OCI-LY1 (cell line): ENCODE measurements around the gene MPST.

ENCODE experiments used
- H2AFZ ChIP-seq: fragments of 200-600 bp; sonication (generic), shearing (Covaris generic); 2 replicates; pipeline ENCODE4 v1.6.0; 2014; ENCODE audit warnings: antibody characterized with exemption, mild to moderate bottlenecking, low read length
- H3F3A ChIP-seq: fragments of 200-600 bp; sonication (generic), shearing (Covaris generic); 2 replicates; pipeline ENCODE4 v1.6.0; 2014; ENCODE audit warnings: mild to moderate bottlenecking, antibody characterized with exemption, low read length, moderate library complexity; ENCODE audit not compliant: insufficient read depth
- H3K27ac ChIP-seq: fragments of 200-600 bp; sonication (generic); 2 replicates; pipeline ENCODE4 v1.5.1; 2014; ENCODE audit warnings: low read length, mixed run types, mild to moderate bottlenecking, low read depth; ENCODE audit not compliant: poor library complexity, severe bottlenecking
- H3K27me3 ChIP-seq: fragments of 200-600 bp; sonication (generic); 2 replicates; pipeline ENCODE4 v1.6.0; 2014; ENCODE audit warnings: antibody characterized with exemption, mild to moderate bottlenecking, low read length, moderate library complexity; ENCODE audit not compliant: insufficient read depth
- H3K36me3 ChIP-seq: fragments of 200-600 bp; sonication (generic); 2 replicates; pipeline ENCODE4 v1.6.1; 2014; ENCODE audit warnings: mild to moderate bottlenecking, antibody characterized with exemption, low read length, moderate library complexity, mixed read lengths; ENCODE audit not compliant: insufficient read depth
- H3K4me1 ChIP-seq: fragments of 200-600 bp; sonication (generic); 2 replicates; pipeline ENCODE4 v1.5.1; 2014; ENCODE audit warnings: mild to moderate bottlenecking, low read length, moderate library complexity; ENCODE audit not compliant: insufficient read depth, severe bottlenecking
- H3K4me2 ChIP-seq: fragments of 200-600 bp; sonication (generic), shearing (Covaris generic); 2 replicates; pipeline ENCODE4 v1.6.1; 2014; ENCODE audit warnings: low read length
- H3K4me3 ChIP-seq: fragments of 200-600 bp; sonication (generic); 2 replicates; pipeline ENCODE4 v1.5.1; 2014; ENCODE audit warnings: low read length, low read depth, mild to moderate bottlenecking, mixed read lengths; ENCODE audit not compliant: poor library complexity, severe bottlenecking
- H3K79me2 ChIP-seq: fragments of 200-600 bp; shearing (Covaris generic); 2 replicates; pipeline ENCODE4 v1.6.1; 2016; ENCODE audit warnings: mixed run types, low read length, mixed read lengths; ENCODE audit not compliant: insufficient read depth
- H3K9ac ChIP-seq: fragments of 200-600 bp; sonication (generic), shearing (Covaris generic); 2 replicates; pipeline ENCODE4 v1.6.1; 2014; ENCODE audit warnings: mild to moderate bottlenecking, low read length, mixed read lengths
- H3K9me2 ChIP-seq: fragments of 200-600 bp; sonication (generic), shearing (Covaris generic); 2 replicates; pipeline ENCODE4 v1.6.1; 2014; ENCODE audit warnings: low read depth, mild to moderate bottlenecking, low read length, mixed read lengths
- H3K9me3 ChIP-seq: fragments of 200-600 bp; shearing (Covaris generic); 2 replicates; pipeline ENCODE4 v1.6.1; 2014; ENCODE audit warnings: low read length, mixed read lengths
- H4K20me1 ChIP-seq: fragments of 200-600 bp; sonication (generic), shearing (Covaris generic); 2 replicates; pipeline ENCODE4 v1.6.0; 2016; ENCODE audit warnings: mild to moderate bottlenecking, low read length; ENCODE audit not compliant: insufficient read depth
- EZH2 ChIP-seq: fragments of 200-600 bp; sonication (generic), shearing (Covaris generic); IDR thresholded peaks from 2 replicates; pipeline ENCODE4 v1.8.0; 2017; ENCODE audit warnings: borderline replicate concordance, mixed run types, mild to moderate bottlenecking, antibody characterized with exemption, low read length, moderate library complexity, mixed read lengths
- TF ChIP-seq, protein P1 (sequence below): fragments of 200-600 bp; sonication (generic), shearing (Covaris generic); IDR thresholded peaks from 2 replicates; pipeline ENCODE4 v1.5.1; 2017; ENCODE audit warnings: mild to moderate bottlenecking, antibody characterized with exemption, low read length, moderate library complexity, mixed read lengths

Gene MPST

DNA sequence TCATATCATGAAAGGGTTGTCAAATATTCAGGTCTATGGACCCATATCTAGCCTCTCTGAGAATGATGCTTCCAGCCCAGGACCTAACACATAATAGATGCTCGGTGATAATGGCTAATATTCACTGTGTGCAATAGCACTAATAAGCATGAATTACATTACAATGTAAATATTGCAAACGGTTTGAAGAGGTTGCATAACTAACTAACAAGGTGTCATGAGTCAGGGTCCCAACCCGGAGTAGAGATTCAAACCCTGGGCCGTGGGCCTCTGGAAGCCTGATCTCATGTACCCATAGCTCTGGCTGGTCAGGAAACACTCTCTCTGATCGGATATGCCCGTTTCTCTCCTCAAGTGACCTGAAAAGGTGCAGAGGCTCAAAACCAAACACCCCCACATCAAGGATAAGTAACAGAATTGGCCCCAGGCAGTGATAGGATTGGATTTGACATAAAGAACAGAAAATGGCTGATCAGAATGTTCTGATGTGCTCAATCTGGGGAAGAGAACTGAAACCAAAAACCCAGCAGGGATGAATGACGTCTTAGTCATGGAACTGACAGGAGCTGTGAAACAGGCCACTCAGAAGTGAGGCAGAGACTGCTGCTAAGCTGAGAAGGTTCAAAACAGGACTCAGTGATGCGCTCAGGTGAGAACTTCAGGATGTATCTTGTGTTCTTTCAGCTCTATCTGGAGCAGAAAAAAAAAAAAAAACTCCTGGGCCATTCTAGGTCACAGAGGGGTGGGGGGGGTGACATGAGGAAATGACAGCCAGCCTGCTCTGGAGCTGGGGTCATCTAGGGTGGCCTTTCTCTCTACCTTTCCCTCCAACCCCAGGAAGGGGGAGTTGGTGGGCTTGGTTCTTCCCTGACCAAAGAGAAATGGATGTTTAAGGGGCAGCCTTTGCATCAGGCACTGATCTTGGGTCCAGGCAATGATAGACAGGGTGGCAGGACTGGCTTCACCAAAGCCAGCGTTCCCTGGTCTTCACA is 25.4 kb downstream of the MPST start:
- H3K9ac ChIP-seq = no peak overlapping the region
- H3K9me2 ChIP-seq = no peaks in the 10 kb centered on the region
- peaks cover 4% of the 10 kb centered on the region; the same call in 1 of the 2 replicates for H3K27me3 ChIP-seq
- no peak overlapping the region for H3K27ac ChIP-seq
- H3K4me1 ChIP-seq = no peaks in the 10 kb centered on the region
- no peaks in the 10 kb centered on the region for H3K79me2 ChIP-seq
- no peaks in the 10 kb centered on the region for H4K20me1 ChIP-seq
- H3F3A ChIP-seq = no peaks in the 10 kb centered on the region
- H3K4me3 ChIP-seq = no peak overlapping the region
- no peaks in the 10 kb centered on the region for H3K36me3 ChIP-seq
- H3K9me3 ChIP-seq = no peaks in the 10 kb centered on the region
- H3K4me2 ChIP-seq = no peak overlapping the region
- TF ChIP-seq, protein P1, sequence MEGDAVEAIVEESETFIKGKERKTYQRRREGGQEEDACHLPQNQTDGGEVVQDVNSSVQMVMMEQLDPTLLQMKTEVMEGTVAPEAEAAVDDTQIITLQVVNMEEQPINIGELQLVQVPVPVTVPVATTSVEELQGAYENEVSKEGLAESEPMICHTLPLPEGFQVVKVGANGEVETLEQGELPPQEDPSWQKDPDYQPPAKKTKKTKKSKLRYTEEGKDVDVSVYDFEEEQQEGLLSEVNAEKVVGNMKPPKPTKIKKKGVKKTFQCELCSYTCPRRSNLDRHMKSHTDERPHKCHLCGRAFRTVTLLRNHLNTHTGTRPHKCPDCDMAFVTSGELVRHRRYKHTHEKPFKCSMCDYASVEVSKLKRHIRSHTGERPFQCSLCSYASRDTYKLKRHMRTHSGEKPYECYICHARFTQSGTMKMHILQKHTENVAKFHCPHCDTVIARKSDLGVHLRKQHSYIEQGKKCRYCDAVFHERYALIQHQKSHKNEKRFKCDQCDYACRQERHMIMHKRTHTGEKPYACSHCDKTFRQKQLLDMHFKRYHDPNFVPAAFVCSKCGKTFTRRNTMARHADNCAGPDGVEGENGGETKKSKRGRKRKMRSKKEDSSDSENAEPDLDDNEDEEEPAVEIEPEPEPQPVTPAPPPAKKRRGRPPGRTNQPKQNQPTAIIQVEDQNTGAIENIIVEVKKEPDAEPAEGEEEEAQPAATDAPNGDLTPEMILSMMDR = no peak
- TF ChIP-seq EZH2 = no peak
- no peak overlapping the region for H2AFZ ChIP-seq

DNA sequence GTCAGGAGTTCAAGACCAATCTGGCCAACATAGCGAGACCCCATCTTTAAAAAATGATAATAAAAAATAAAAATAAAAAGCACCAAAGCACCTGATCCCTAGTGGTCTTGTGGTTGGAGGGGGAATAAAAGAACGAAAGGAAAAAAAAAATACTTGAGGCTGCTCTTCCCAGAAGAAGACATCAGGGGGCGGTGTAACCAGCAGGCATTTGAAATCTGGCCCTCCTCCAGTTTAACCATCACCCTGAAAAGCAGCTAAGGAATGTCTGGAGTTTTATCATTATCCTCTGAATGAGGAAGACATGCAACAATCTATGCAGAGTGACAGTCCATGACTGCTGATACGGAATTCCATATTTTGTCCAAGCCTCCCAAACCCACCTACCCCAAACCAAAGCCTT is 26.4 kb downstream of the MPST start:
- H3K9me2 ChIP-seq = no peaks in the 10 kb centered on the region
- H3K9me3 ChIP-seq = no peaks in the 10 kb centered on the region
- no peak for TF ChIP-seq EZH2
- TF ChIP-seq, protein P1 = peak; percentile 60
- no peaks in the 10 kb centered on the region for H3K36me3 ChIP-seq
- H4K20me1 ChIP-seq = no peaks in the 10 kb centered on the region
- H3K79me2 ChIP-seq = no peaks in the 10 kb centered on the region
- H3F3A ChIP-seq = no peaks in the 10 kb centered on the region
- no peak overlapping the region for H3K9ac ChIP-seq
- H3K4me3 ChIP-seq = no peak overlapping the region
- no peak overlapping the region for H3K27ac ChIP-seq
- peaks cover 4% of the 10 kb centered on the region; the same call in 1 of the 2 replicates for H3K27me3 ChIP-seq
- no peaks in the 10 kb centered on the region for H3K4me1 ChIP-seq
- no peak overlapping the region for H2AFZ ChIP-seq
- no peak overlapping the region for H3K4me2 ChIP-seq

DNA sequence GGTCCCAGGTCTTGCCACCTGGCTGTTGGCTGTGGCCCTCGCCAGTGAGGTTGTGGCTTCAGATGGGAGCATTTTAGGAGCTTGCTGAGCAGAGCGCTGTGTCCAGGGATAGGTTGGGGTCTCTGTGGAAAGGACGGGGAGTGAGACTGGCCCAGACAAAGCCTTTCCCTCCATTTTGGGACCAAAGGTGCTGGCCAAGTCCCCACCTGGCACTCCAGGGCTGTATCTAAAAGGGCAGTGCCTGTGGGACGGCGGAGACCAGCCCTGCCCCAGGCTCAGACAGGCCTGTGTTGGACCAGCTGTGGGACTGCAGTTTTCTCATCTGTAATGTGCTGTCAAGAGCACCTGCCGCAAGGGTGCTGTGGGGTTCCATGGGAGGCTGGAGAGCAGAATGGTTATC is 27.0 kb downstream of the MPST start:
- Histone ChIP-seq H4K20me1 (no peaks in the 10 kb centered on the region), H3K9me2 (no peaks in the 10 kb centered on the region), H3K4me3 (no peak overlapping the region), H3K27me3 (peaks cover 4% of the 10 kb centered on the region; the same call in 1 of the 2 replicates), H3K27ac (no peak overlapping the region), H3K4me2 (no peak overlapping the region), H3K79me2 (no peaks in the 10 kb centered on the region), H3F3A (no peaks in the 10 kb centered on the region), H2AFZ (no peak overlapping the region), H3K4me1 (no peaks in the 10 kb centered on the region), H3K36me3 (no peaks in the 10 kb centered on the region), H3K9ac (no peak overlapping the region), H3K9me3 (no peaks in the 10 kb centered on the region)
- TF ChIP-seq, protein P1 = no peak
- TF ChIP-seq EZH2 = no peak
